ENCODE results near the gene GLT1D1. TPM values are rescaled to one million over a fixed set of nuclear protein-coding genes. Genes with fewer than 3 reads are reported as not detected.

The GLT1D1 gene
- total and polyA plus RNA-seq, 2 donors (not counting 3 experiments of a cell fraction or from before 2014, with no cell fraction given) = not detected

DNA sequence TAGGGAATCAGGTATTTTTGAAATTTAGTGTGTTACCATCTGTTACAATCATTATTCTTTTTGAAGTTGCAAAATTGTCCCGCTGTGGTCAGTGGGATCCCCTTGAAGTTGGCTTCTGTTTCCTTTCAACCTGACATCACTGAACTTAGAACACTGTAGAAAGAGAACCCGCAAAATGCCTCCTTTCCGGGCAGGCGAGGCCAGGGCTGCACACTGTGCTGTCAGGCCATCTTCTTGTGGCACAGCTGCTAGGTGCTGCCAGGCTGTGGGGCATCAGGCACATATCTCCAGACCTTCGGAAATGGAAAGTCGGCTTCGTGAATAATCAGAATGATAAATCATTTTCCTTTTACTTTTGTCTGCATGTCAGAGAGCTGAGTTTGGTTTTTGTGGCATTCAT, 103.5 kb downstream of the GLT1D1 start:
- no peak for FAIRE-seq
- ChIA-PET CTCF (no interaction called here), POLR2A (no interaction called here)

DNA sequence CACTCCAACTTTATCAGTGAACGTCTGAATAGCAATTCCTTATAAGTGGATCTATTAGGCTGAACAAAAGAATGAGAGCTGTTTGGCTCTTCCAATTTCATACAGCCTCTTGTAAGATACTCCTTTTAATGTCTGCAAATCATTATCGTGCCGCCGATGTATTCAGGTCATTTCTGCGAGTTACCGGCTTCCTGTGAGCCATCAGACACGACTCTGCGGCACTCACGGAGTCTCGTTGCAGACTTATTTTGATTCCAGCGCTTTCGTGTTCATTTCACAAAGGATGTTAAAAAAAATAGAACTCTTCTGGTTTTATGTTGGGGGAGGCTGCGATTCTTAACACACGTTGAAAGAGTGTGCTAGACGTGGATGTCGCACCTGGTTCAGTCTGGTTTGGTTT, 106.6 kb downstream of the GLT1D1 start:
- Histone ChIP-seq H3K27me3 (ENCODE audit: control insufficient read depth in 2 of 2, insufficient read depth in 2 of 2, low read length in 2 of 2) (no peaks in the 10 kb centered on the region), H3K79me2 (ENCODE audit: control insufficient read depth, insufficient read depth, low read length) (no peaks in the 10 kb centered on the region), H3K9me3 (replicated peaks; ENCODE audit: control insufficient read depth, insufficient read depth, low read length) (peaks cover 7% of the 10 kb centered on the region), H3K27ac (ENCODE audit: insufficient read depth, low read depth, low read length) (no peak overlapping the region), H3K9me1 (replicated peaks; ENCODE audit: control insufficient read depth, extremely low read depth, insufficient read depth, low read length) (no peaks in the 10 kb centered on the region), H3K4me1 (ENCODE audit: control insufficient read depth, extremely low read depth, insufficient read depth, low read length) (no peaks in the 10 kb centered on the region), H2AFZ (ENCODE audit: low read depth, low read length) (no peak overlapping the region), H3K36me3 (ENCODE audit: control insufficient read depth in 2 of 2, extremely low read depth in 1 of 2, insufficient read depth in 2 of 2, low read length in 2 of 2) (no peaks in the 10 kb centered on the region), H3K4me2 (ENCODE audit: insufficient read depth, low read length) (no peak overlapping the region), H3K4me3 (replicated peaks in 1 of 3; ENCODE audit: insufficient read depth in 1 of 3, low read depth in 1 of 3, low read length in 3 of 3) (no peak overlapping the region), H3K9ac (replicated peaks; ENCODE audit: extremely low read depth, insufficient read depth, low read length) (no peak overlapping the region), H4K20me1 (replicated peaks; ENCODE audit: control insufficient read depth, extremely low read depth, insufficient read depth, low read length) (no peaks in the 10 kb centered on the region)
- ChIA-PET POLR2A (no interaction called here), CTCF (no interaction called here)
- dilution Hi-C loops (cut with MboI; ENCODE audit: extremely low pct_ligation_motif_present, low sequenced_read_pairs) (no loop called here), intact Hi-C loops (cut with micrococcal nuclease) (no loop called here)
- FAIRE-seq (no peak), DNase-seq (ENCODE audit: low read depth, low spot score) (no peak)
- no TSS peak for BruUV-seq (replicated peaks)
- no peak for TF ChIP-seq POLR2AphosphoS5 (IDR thresholded peaks at IDR 0.05; ENCODE audit: insufficient read depth, low read depth, low read length)
- no peak for TF ChIP-seq MYC (IDR thresholded peaks at IDR 0.05; ENCODE audit: low read depth, low read length)

More for the DNA sequence above, 103.5 kb downstream of the GLT1D1 start:
- no peak overlapping the region for H3K27ac ChIP-seq (ENCODE audit: insufficient read depth, low read depth, low read length)
- no peak overlapping the region for H2AFZ ChIP-seq (ENCODE audit: low read depth, low read length)
- TF ChIP-seq EZH2 (IDR thresholded peaks at IDR 0.05; ENCODE audit: borderline replicate concordance, low read depth, low read length, severe bottlenecking) = no peak
- no peak for TF ChIP-seq GATA2 (IDR thresholded peaks at IDR 0.05; ENCODE audit: insufficient read depth, insufficient read length, low read depth, low read length)
- TF ChIP-seq, protein P1, sequence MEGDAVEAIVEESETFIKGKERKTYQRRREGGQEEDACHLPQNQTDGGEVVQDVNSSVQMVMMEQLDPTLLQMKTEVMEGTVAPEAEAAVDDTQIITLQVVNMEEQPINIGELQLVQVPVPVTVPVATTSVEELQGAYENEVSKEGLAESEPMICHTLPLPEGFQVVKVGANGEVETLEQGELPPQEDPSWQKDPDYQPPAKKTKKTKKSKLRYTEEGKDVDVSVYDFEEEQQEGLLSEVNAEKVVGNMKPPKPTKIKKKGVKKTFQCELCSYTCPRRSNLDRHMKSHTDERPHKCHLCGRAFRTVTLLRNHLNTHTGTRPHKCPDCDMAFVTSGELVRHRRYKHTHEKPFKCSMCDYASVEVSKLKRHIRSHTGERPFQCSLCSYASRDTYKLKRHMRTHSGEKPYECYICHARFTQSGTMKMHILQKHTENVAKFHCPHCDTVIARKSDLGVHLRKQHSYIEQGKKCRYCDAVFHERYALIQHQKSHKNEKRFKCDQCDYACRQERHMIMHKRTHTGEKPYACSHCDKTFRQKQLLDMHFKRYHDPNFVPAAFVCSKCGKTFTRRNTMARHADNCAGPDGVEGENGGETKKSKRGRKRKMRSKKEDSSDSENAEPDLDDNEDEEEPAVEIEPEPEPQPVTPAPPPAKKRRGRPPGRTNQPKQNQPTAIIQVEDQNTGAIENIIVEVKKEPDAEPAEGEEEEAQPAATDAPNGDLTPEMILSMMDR (IDR thresholded peaks at IDR 0.05; ENCODE audit: extremely low read depth in 1 of 2, insufficient read depth in 1 of 2, low read depth in 1 of 2, low read length in 2 of 2) = no peak
- no peak for TF ChIP-seq MYC (IDR thresholded peaks at IDR 0.05; ENCODE audit: low read depth, low read length)
- no peak for TF ChIP-seq POLR2A (IDR thresholded peaks at IDR 0.05; ENCODE audit: low read depth, low read length)
- no peak for TF ChIP-seq POLR2AphosphoS5 (IDR thresholded peaks at IDR 0.05; ENCODE audit: insufficient read depth, low read depth, low read length)
- TF ChIP-seq JUN (IDR thresholded peaks at IDR 0.05; ENCODE audit: borderline replicate concordance, insufficient read depth, insufficient read length, low read depth) = no peak
- no peak for TF ChIP-seq FOS (IDR thresholded peaks at IDR 0.05; ENCODE audit: borderline replicate concordance, insufficient read depth, low read length)
- no peaks in the 10 kb centered on the region for H3K79me2 ChIP-seq (ENCODE audit: control insufficient read depth, insufficient read depth, low read length)
- peaks cover 4% of the 10 kb centered on the region for H3K9me3 ChIP-seq (replicated peaks; ENCODE audit: control insufficient read depth, insufficient read depth, low read length)
- DNase-seq (ENCODE audit: low read depth, low spot score) = no peak
- H3K4me3 ChIP-seq (replicated peaks in 1 of 3; ENCODE audit: insufficient read depth in 1 of 3, low read depth in 1 of 3, low read length in 3 of 3) = no peak overlapping the region
- intact Hi-C loops (cut with micrococcal nuclease) (no loop called here), dilution Hi-C loops (cut with MboI; ENCODE audit: extremely low pct_ligation_motif_present, low sequenced_read_pairs) (no loop called here)
- H3K27me3 ChIP-seq (ENCODE audit: control insufficient read depth in 2 of 2, insufficient read depth in 2 of 2, low read length in 2 of 2) = no peaks in the 10 kb centered on the region
- no peaks in the 10 kb centered on the region for H3K36me3 ChIP-seq (ENCODE audit: control insufficient read depth in 2 of 2, extremely low read depth in 1 of 2, insufficient read depth in 2 of 2, low read length in 2 of 2)
- H3K4me1 ChIP-seq (ENCODE audit: control insufficient read depth, extremely low read depth, insufficient read depth, low read length) = no peaks in the 10 kb centered on the region
- no peak overlapping the region for H3K9ac ChIP-seq (replicated peaks; ENCODE audit: extremely low read depth, insufficient read depth, low read length)
- H3K9me1 ChIP-seq (replicated peaks; ENCODE audit: control insufficient read depth, extremely low read depth, insufficient read depth, low read length) = no peaks in the 10 kb centered on the region
- H3K4me2 ChIP-seq (ENCODE audit: insufficient read depth, low read length) = no peak overlapping the region
- H4K20me1 ChIP-seq (replicated peaks; ENCODE audit: control insufficient read depth, extremely low read depth, insufficient read depth, low read length) = no peaks in the 10 kb centered on the region
- BruUV-seq (replicated peaks) = no TSS peak

Measured in endothelial cell of umbilical vein (primary cell).